Activated CD4-positive, alpha-beta memory T cell treated with anti-CD3 and anti-CD28 coated beads, Interleukin-2, amount 10 ng/mL, durations not matched to agents 7 days and 5 days (primary cell): ENCODE results near the gene LMO3. TPM values are rescaled to one million over a fixed set of nuclear protein-coding genes. Genes with fewer than 3 reads are reported as not detected.

Experiments used
- CTCF ChIA-PET: fragments of 350-600 bp; sonication (Branson Sonifier 250); formaldehyde crosslinking; loops from one replicate; lab custom pipeline; 2021; ENCODE audit warnings: antibody characterized with exemption, inconsistent platforms; lab: Charles Lee
- POLR2A ChIA-PET: fragments of 350-600 bp; sonication (Branson Sonifier 250); formaldehyde crosslinking; loops from one replicate; lab custom pipeline; 2021; ENCODE audit warnings: antibody characterized with exemption; lab: Charles Lee
- DNase-seq: peaks from one replicate; pipeline ENCODE4 v3.0.0-alpha.2; 2020
- H3K27ac Mint-ChIP-seq: one replicate; pipeline ENCODE4 v1.8.0; 2021; ENCODE audit warnings: mild to moderate bottlenecking, mixed read lengths
- H3K27me3 Mint-ChIP-seq: one replicate; pipeline ENCODE4 v1.8.0; 2021; ENCODE audit warnings: mixed read lengths
- H3K36me3 Mint-ChIP-seq: one replicate; pipeline ENCODE4 v1.8.0; 2021; ENCODE audit warnings: low read depth, mixed read lengths
- H3K4me1 Mint-ChIP-seq: one replicate; pipeline ENCODE4 v1.8.0; 2021; ENCODE audit warnings: mixed read lengths
- H3K4me3 Mint-ChIP-seq: one replicate; pipeline ENCODE4 v1.8.0; 2021; ENCODE audit warnings: mild to moderate bottlenecking, mixed read lengths
- H3K9me3 Mint-ChIP-seq: one replicate; pipeline ENCODE4 v1.8.0; 2021; ENCODE audit warnings: mixed read lengths
- total RNA-seq, 2 experiments: library from RNA; stranded (reverse); gene quantifications; one replicate each; pipeline ENCODE4 v1.2.3, GENCODE V29; 2021

Gene LMO3
- total RNA-seq, 2 experiments from 2014 or later = not detected

DNA sequence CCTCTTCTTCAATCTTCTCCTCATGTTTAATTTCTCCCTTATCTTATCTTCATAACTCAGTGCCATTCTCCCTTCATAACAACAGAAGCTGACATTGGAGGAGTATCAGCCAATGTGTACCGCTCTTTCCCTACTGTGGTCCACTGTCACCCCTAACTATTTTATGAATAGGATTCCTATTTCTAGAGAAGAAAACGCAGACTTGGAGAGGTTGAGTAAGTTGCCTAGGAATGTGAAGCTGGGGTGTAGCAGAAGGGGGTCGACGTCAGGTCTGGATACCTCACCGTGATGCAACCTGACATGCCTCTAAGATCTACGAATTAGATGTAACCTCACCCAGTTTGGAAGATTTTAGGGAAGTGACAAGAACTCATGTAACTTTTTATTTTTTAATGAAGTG, 17.1 kb downstream of the LMO3 start:
- H3K36me3 Mint-ChIP-seq = no peaks in the 10 kb centered on the region
- ChIA-PET POLR2A (no interaction called here), CTCF (no interaction called here)
- H3K9me3 Mint-ChIP-seq = no peaks in the 10 kb centered on the region
- no peak for DNase-seq
- H3K27ac Mint-ChIP-seq = no peak overlapping the region
- no peaks in the 10 kb centered on the region for H3K27me3 Mint-ChIP-seq
- H3K4me3 Mint-ChIP-seq = no peak overlapping the region
- H3K4me1 Mint-ChIP-seq = no peaks in the 10 kb centered on the region

DNA sequence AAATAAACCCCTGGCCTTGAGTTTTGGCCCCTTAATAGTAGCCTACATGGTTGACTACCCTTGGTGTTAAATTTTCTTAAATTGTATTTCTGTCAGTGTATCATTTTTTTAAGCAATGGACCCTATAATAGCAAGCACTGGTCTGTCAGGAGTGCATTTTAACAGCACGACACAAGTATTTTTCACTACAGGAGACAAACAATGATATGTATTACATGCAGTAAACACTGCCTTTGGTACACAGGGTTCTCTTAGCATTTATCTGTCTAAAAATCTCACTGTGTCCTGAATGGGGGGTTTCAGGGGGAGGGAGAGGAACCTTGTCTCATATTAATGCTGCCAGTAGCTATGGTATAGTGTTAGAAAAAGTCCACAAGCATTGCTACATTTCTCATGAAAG, 18.4 kb downstream of the LMO3 start:
- H3K36me3 Mint-ChIP-seq = no peaks in the 10 kb centered on the region
- CTCF ChIA-PET = no interaction called here
- POLR2A ChIA-PET = no interaction called here
- no peaks in the 10 kb centered on the region for H3K27me3 Mint-ChIP-seq
- peaks cover 5% of the 10 kb centered on the region for H3K9me3 Mint-ChIP-seq
- H3K4me1 Mint-ChIP-seq = no peaks in the 10 kb centered on the region
- H3K4me3 Mint-ChIP-seq = no peak overlapping the region
- DNase-seq = no peak
- no peak overlapping the region for H3K27ac Mint-ChIP-seq

DNA sequence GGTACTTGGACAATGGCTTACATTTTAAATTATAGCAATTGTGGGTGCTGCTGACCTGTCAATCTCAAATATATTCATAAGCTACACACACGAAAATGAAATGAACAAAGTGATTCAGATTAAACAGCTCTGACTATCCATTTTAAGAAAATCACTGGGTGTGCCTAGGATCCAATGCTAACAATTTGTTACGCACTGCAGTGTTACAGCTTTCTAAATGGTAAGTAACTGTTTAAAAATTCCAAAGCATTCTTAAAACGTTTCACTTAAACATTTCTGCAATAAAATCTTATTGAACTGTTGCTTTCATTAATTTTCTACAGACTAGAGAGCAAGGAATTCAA, 18.9 kb downstream of the LMO3 start:
- Mint-ChIP-seq H3K4me3 (no peak overlapping the region), H3K27ac (no peak overlapping the region), H3K27me3 (no peaks in the 10 kb centered on the region), H3K4me1 (no peaks in the 10 kb centered on the region), H3K9me3 (peaks cover 5% of the 10 kb centered on the region), H3K36me3 (no peaks in the 10 kb centered on the region)
- DNase-seq = no peak
- POLR2A ChIA-PET = no interaction called here
- CTCF ChIA-PET = no interaction called here

DNA sequence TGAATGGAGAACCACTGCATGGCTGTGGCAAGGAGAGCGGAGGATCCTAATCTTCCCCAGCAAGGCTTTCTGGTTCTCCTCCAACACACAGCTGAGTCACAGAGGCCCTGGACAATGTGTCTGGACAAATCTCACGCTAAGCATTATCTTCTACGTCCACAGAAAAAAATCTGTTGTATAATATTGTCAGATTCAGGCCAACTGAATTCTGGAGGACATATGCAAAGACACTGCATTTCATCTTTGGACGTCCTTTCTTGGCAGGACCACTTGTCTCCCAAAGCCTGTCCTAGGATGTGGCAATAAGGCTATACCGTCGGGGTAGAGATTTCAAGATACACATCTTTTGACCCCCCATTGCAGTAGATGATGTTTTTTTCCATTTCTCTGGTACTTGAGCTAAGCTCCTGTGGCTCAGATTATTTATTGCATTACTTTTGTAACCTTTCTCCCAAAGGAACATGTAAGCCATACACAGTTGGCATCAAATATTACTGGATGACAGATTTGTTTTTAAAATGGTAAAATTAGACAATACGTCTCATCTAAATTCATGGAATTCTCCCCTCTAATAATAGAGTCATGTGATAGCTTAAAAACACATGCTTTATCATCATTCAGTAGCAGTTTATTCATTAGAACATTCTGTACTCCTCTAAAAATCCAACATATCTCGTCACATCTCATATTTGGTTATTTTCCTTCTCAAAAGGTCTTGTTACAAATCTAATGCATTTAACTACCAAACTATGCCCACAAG, 19.4 kb downstream of the LMO3 start:
- no peaks in the 10 kb centered on the region for H3K4me1 Mint-ChIP-seq
- H3K27ac Mint-ChIP-seq = no peak overlapping the region
- H3K4me3 Mint-ChIP-seq = no peak overlapping the region
- POLR2A ChIA-PET = no interaction called here
- CTCF ChIA-PET = no interaction called here
- no peaks in the 10 kb centered on the region for H3K36me3 Mint-ChIP-seq
- no peak for DNase-seq
- H3K27me3 Mint-ChIP-seq = no peaks in the 10 kb centered on the region
- H3K9me3 Mint-ChIP-seq = peaks cover 5% of the 10 kb centered on the region

DNA sequence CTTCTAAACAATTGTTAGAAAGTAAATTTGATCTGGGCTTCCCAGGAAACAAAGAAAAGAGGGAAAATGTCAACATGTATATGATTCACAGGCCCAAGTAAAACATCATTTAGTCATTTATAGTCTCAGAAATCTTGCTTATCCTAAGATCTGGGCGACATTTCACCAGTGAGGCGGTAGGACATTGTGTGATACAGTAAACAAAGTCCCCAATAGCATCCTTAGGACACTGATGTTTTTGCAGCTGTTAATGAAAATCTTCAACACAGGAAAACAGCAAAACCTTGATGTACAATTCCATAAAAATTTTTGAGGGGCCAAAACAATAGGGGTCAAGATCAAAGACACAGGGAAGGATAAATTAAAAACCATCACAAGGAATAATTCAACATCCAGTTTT, 20.2 kb downstream of the LMO3 start:
- no peak overlapping the region for H3K27ac Mint-ChIP-seq
- ChIA-PET POLR2A (no interaction called here), CTCF (no interaction called here)
- no peak for DNase-seq
- H3K27me3 Mint-ChIP-seq = no peaks in the 10 kb centered on the region
- no peaks in the 10 kb centered on the region for H3K36me3 Mint-ChIP-seq
- no peaks in the 10 kb centered on the region for H3K4me1 Mint-ChIP-seq
- no peak overlapping the region for H3K4me3 Mint-ChIP-seq
- H3K9me3 Mint-ChIP-seq = peaks cover 5% of the 10 kb centered on the region

DNA sequence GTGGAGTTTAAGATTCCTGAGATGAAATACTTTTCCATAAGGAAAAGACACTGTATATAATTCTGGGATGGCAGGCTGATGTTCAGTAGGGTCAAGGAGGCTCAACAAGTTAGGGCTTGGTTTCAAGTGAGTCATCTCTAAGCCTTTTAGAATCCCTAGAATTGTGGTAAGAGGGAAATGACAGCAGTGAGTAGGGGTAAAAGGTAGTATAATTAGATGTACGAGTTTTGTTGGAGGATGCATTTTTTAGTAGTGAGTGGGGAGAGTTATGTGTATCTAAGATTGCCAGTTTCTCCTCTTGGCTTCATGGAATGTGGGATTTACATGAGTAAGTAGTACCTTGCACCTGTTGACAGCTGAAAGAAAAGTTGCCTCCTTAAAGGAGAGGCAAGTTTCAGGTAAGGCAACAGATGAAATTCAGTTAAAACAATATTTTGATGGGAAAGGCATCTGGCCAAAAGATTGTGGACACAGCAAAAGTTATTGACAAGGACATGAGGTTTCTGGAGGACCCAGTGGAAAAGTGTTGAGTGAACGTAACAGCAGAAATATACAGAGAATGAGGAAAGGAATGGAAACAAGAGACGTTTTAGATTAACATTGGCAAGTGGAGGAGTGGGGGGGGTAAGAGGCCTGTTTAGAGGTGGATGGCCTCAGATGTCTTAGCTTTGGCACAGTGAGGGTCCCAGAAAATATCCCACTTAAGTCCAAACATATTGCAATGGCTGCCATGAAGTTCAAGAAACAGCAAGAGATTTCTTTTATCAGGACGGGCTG, 21.8 kb downstream of the LMO3 start:
- POLR2A ChIA-PET = no interaction called here

DNA sequence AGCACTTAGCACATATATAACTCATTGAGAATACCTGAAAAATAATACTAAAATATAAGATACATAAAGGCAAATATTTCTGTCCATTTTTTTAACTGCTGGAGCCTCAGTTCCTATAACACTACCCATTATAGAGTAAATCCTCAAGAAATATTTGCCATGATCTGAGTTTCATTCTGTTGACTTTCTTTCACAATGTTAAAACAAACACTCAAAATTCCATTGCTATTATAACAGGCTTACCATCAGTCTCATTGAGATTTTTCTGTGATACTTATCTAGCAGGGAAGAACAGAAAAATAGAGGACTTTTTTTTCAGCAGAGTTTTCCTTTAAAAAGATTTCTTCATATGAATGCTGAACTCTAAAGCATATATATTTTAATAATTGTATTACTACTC, 24.5 kb downstream of the LMO3 start:
- ChIA-PET CTCF (no interaction called here), POLR2A (no interaction called here)
- Mint-ChIP-seq H3K4me3 (no peak overlapping the region), H3K27me3 (no peaks in the 10 kb centered on the region), H3K4me1 (no peaks in the 10 kb centered on the region), H3K36me3 (no peaks in the 10 kb centered on the region), H3K9me3 (peaks cover 5% of the 10 kb centered on the region), H3K27ac (no peak overlapping the region)
- no peak for DNase-seq

More for the DNA sequence above, 21.8 kb downstream of the LMO3 start:
- CTCF ChIA-PET = no interaction called here
- Mint-ChIP-seq H3K27me3 (no peaks in the 10 kb centered on the region), H3K36me3 (no peaks in the 10 kb centered on the region), H3K4me1 (no peaks in the 10 kb centered on the region), H3K27ac (no peak overlapping the region), H3K4me3 (no peak overlapping the region), H3K9me3 (peaks cover 5% of the 10 kb centered on the region)
- DNase-seq = no peak

DNA sequence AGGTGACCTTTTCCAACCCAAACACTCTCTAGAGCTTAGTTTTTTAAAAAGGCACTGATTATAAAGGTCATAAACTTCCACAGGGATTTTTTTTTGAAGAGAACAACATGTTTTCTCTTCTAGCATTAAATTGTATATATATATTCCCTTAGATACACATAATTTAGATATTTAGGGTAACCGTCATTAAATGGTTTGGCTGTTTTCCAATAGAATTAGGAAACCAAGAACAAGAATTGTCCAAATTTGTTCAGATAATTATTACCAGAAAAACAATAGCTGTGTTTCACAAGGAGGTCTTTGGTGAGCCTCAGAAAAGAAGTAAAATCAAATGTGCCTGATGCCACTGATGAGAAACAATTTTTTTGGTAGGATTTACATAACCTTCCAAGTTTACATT, 26.9 kb downstream of the LMO3 start:
- ChIA-PET POLR2A (no interaction called here), CTCF (no interaction called here)
- no peak for DNase-seq
- no peaks in the 10 kb centered on the region for H3K27me3 Mint-ChIP-seq
- H3K4me1 Mint-ChIP-seq = no peaks in the 10 kb centered on the region
- no peak overlapping the region for H3K27ac Mint-ChIP-seq
- H3K9me3 Mint-ChIP-seq = peaks cover 9% of the 10 kb centered on the region
- H3K36me3 Mint-ChIP-seq = no peaks in the 10 kb centered on the region
- H3K4me3 Mint-ChIP-seq = no peak overlapping the region

DNA sequence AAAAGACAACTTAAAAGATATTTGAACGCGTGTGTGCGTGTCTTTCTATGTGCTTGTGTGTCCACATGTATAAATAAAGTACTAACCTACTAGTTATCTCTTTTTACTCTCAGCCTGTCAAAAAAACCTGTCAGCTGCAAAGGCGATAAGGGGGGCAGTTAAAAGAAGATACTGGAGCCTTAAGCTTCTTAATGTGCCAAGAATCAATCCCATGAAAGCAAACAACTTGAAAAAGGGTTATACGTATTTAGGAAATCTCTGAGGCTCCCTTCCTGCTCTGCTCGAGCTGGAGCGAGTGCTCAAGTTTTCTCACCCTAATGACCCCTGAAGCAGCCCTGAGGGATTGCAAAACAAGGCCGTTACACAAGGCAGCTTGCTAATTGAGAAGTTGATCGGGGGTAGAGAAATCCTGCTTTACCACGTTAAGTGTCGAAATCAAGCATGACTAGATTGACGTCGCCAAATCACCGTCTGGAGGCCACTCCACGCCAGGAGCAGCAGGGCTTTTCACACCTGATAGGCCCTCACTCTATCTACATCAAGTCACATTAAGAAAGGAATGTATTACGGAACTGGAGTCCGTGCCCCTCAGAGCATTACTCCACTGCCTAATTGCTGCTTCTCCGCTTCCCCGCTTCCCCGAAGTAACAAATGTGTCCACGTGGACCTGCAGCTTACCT, 32.4 kb downstream of the LMO3 start:
- Mint-ChIP-seq H3K9me3 (peaks cover 7% of the 10 kb centered on the region), H3K27ac (no peak overlapping the region), H3K4me3 (no peak overlapping the region), H3K36me3 (no peaks in the 10 kb centered on the region), H3K27me3 (no peaks in the 10 kb centered on the region), H3K4me1 (no peaks in the 10 kb centered on the region)
- ChIA-PET POLR2A (no interaction called here), CTCF (no interaction called here)
- DNase-seq = no peak

DNA sequence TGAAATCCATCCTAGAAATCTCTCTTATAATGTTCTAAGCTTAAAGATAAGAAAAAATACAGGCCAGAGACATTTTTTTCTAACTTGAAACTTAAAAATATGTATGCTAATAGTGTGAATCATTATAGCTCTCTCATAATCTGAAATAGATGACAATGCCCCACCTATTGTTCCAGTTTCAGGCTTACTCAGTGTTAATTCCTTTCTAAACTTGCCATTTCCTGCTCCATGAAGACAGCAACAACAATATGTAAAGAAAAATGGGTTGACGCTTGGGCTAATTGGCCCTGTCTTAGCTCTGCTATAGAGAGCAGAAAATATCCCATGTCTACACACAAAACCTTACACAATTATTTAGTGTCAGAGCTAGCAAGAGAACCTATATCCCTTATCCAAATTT, 37.1 kb downstream of the LMO3 start:
- no peak for DNase-seq
- Mint-ChIP-seq H3K9me3 (peaks cover 12% of the 10 kb centered on the region), H3K27ac (no peak overlapping the region), H3K27me3 (no peaks in the 10 kb centered on the region), H3K36me3 (no peaks in the 10 kb centered on the region), H3K4me3 (no peak overlapping the region), H3K4me1 (no peaks in the 10 kb centered on the region)
- ChIA-PET CTCF (no interaction called here), POLR2A (no interaction called here)

DNA sequence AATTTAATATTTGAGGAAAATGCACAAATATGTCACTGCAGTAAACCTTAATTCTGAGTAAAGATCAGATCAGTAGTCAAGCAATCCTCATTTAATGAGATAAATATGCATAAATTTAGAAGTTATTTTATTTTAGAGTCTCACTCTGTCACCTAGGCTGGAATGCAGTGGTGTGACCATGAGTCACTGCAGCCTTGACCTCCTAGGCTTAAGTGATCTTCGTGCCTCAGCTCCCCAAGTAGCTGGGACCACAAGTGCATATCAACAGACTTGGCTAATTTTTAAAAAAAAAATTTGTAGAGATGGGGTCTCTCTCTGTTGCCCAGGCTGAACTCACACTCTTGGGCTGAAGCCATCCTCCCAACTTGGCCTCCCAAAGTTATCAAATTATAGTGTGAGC, 41.3 kb downstream of the LMO3 start:
- no peaks in the 10 kb centered on the region for H3K27me3 Mint-ChIP-seq
- H3K36me3 Mint-ChIP-seq = no peaks in the 10 kb centered on the region
- no peak for DNase-seq
- no peak overlapping the region for H3K27ac Mint-ChIP-seq
- H3K4me3 Mint-ChIP-seq = no peak overlapping the region
- POLR2A ChIA-PET = no interaction called here
- H3K9me3 Mint-ChIP-seq = peaks cover 9% of the 10 kb centered on the region
- CTCF ChIA-PET = no interaction called here
- H3K4me1 Mint-ChIP-seq = no peaks in the 10 kb centered on the region

DNA sequence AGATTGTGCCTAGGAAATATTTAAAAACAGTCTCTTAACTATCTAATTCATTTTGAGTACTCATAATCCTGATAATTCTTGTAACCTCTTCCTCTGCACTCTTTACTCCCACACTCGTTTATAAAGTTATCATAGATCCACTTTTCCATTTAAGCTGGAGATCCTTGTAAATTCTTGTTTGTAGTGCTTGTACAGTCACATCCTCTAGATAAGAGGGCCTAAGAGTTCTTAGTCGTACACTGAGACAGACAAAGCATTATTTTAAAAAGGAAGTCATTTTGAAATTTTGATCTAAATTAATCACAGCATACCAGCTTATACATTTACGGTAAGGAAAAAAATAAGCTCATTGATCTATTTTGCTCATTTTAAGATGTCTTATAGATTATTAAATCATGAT, 42.5 kb downstream of the LMO3 start:
- no peak overlapping the region for H3K27ac Mint-ChIP-seq
- ChIA-PET CTCF (no interaction called here), POLR2A (no interaction called here)
- H3K4me3 Mint-ChIP-seq = no peak overlapping the region
- H3K36me3 Mint-ChIP-seq = no peaks in the 10 kb centered on the region
- H3K4me1 Mint-ChIP-seq = no peaks in the 10 kb centered on the region
- no peaks in the 10 kb centered on the region for H3K27me3 Mint-ChIP-seq
- no peak for DNase-seq
- H3K9me3 Mint-ChIP-seq = peaks cover 9% of the 10 kb centered on the region

DNA sequence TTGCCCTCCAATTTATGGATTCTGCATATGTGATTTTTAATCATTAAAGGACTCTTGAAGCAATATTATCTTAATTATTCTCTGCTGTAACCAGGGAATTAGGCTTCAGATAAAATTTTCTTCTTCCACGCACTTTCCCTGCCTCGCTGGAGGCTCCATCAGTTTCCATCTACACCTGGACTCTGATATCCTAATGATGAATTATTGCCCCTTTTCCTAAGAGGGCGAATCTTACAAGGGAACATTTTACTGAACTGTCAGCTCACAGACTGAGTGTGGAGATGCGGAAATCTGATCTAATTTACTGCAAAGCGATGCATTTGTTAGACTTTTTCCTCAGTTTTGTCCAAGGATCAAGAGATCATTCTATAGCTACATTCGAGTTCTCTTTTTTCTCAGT, 43.0 kb downstream of the LMO3 start:
- Mint-ChIP-seq H3K36me3 (no peaks in the 10 kb centered on the region), H3K9me3 (peaks cover 9% of the 10 kb centered on the region), H3K4me3 (no peak overlapping the region), H3K27ac (no peak overlapping the region), H3K27me3 (no peaks in the 10 kb centered on the region), H3K4me1 (no peaks in the 10 kb centered on the region)
- no peak for DNase-seq
- POLR2A ChIA-PET = no interaction called here
- CTCF ChIA-PET = no interaction called here
